ENCODE data around the gene ATP10D.

Gene ATP10D

GRCh38 chr4:47606482-47606881 is 121.4 kb downstream of the ATP10D start:
- Histone ChIP-seq H3K27me3 (no peaks in the 10 kb centered on the region), H3K27ac (no peak overlapping the region), H3K9ac (no peak overlapping the region), H4K20me1 (no peaks in the 10 kb centered on the region), H3K4me2 (no peak overlapping the region), H3K9me3 (replicated peaks in 1 of 11) (peaks cover 0 to 14% (median 0%) of the 10 kb centered on the region in 11 experiments; a peak in 9 of 22 replicates), H3K4me3 (no peak overlapping the region), H3K4me1 (no peaks in the 10 kb centered on the region), H3K36me3 (peaks cover 0 to 9% (median 0%) of the 10 kb centered on the region in 11 experiments; a peak in 3 of 22 replicates)
- no peak for TF ChIP-seq Cebpa-rat (IDR thresholded peaks at IDR 0.05)

DNA sequence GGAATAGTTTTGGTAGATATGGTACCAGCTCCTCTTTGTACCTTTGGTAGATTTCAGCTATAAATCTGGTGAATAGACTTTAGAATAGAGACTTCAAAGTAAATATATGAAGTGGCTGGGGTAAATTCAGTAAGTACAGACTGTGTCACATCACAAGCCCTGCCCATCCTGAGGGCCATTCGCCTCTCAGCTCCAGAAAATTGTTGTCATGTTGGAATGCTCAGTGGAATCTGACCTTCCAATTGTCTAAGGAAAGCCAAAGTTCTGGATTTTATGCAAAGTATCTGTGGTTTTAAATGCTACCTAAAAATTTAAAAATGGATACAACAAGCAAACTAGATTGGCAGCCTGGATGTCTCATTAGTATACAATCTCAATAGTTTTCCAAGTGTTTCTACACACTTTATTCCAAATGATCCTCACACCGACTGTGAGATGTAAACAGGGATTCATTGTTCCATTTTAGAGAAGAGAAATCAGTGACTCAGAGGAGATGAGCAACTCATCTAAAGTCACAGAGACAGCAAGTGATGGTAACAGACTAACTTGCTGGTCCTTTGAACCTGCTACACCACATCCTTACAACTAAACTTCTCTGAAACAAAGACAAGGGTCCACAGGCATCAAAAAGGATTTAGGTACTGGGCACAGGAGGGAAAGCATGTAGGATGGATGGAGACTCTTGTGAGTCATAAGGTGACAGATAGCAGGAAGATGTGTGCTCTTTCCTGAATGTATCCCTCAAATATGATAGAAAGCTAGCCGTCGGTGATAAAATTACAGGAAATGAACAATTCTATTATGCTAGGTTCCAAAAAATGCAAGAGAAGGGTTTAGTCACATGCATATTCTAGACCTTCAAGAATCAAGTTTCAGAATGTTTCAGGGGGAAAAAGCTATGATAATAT is 127.3 kb downstream of the ATP10D start:
- Histone ChIP-seq H3K27me3 (no peaks in the 10 kb centered on the region), H4K20me1 (no peaks in the 10 kb centered on the region), H3K9ac (no peak overlapping the region), H3K36me3 (no peaks in the 10 kb centered on the region), H3K4me2 (no peak overlapping the region), H3K4me1 (no peaks in the 10 kb centered on the region), H3K9me3 (replicated peaks in 1 of 11) (no peaks in the 10 kb centered on the region), H3K4me3 (no peak overlapping the region), H3K27ac (no peak overlapping the region)
- no peak for TF ChIP-seq Cebpa-rat (IDR thresholded peaks at IDR 0.05)

- TF ChIP-seq Cebpa-rat (IDR thresholded peaks at IDR 0.05) = no peak
- no peaks in the 10 kb centered on the region for H4K20me1 ChIP-seq
- no peaks in the 10 kb centered on the region for H3K27me3 ChIP-seq
- no peak overlapping the region for H3K9ac ChIP-seq
- H3K9me3 ChIP-seq (replicated peaks in 1 of 11) = no peaks in the 10 kb centered on the region
- H3K36me3 ChIP-seq = no peaks in the 10 kb centered on the region
- H3K4me2 ChIP-seq = no peak overlapping the region
- no peak overlapping the region for H3K4me3 ChIP-seq
- H3K4me1 ChIP-seq = no peaks in the 10 kb centered on the region
- no peak overlapping the region for H3K27ac ChIP-seq
Measured at GRCh38 chr4:47615385-47615784, 130.3 kb downstream of the ATP10D start.

DNA sequence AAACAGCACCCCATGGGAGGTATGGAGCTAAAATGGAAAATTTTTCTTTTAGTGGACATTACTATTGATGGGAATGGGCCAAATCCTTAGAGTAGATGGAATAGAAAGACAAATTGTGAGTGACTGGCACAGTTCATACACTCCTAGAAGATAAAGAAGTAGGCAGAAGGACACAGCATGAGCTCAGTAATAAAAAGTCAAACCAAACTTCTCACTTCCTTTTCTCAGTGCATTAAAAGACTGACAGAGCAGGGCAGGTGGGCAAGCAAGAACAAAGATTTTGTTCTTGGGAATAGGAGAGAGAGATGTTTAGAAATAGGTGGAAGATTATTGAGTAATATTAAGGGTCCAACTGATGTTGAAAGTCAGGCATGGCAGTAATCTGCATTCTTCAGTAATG is 132.5 kb downstream of the ATP10D start:
- Histone ChIP-seq H3K36me3 (no peaks in the 10 kb centered on the region), H3K9me3 (replicated peaks in 1 of 11) (peaks cover 0 to 1% (median 0%) of the 10 kb centered on the region in 11 experiments; a peak in 1 of 22 replicates), H3K27me3 (no peaks in the 10 kb centered on the region), H3K9ac (no peak overlapping the region), H4K20me1 (no peaks in the 10 kb centered on the region), H3K27ac (no peak overlapping the region), H3K4me1 (no peaks in the 10 kb centered on the region), H3K4me2 (no peak overlapping the region), H3K4me3 (no peak overlapping the region)
- TF ChIP-seq Cebpa-rat (IDR thresholded peaks at IDR 0.05) = no peak

DNA sequence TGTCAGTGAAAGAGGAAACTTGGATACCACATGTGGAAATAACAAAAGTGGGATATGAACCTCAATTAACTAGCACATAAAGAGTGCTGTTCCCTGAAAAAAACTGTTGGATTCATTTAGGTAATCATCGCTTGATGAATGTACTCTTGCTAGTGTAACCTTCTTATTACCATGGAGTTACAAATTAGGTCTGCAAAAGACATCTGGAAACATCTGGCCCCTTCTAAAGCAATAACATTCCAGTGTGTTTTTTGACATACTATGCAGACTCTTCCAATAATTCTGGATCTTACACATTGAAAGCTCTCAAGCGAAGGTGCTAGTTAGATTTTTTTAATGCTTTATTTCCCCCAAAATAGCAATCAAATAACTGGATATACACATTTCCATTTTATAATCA is 134.6 kb downstream of the ATP10D start:
- H3K36me3 ChIP-seq = no peaks in the 10 kb centered on the region
- no peaks in the 10 kb centered on the region for H3K27me3 ChIP-seq
- no peaks in the 10 kb centered on the region for H3K4me1 ChIP-seq
- H4K20me1 ChIP-seq = no peaks in the 10 kb centered on the region
- H3K4me2 ChIP-seq = no peak overlapping the region
- H3K4me3 ChIP-seq = no peak overlapping the region
- peaks cover 0 to 4% (median 0%) of the 10 kb centered on the region in 11 experiments; a peak in 1 of 22 replicates for H3K9me3 ChIP-seq (replicated peaks in 1 of 11)
- TF ChIP-seq Cebpa-rat (IDR thresholded peaks at IDR 0.05) = no peak
- H3K27ac ChIP-seq = no peak overlapping the region
- no peak overlapping the region for H3K9ac ChIP-seq

GRCh38 chr4:47621181-47621580 is 136.1 kb downstream of the ATP10D start:
- Histone ChIP-seq H3K4me1 (no peaks in the 10 kb centered on the region), H3K9me3 (replicated peaks in 1 of 11) (peaks cover 0 to 4% (median 0%) of the 10 kb centered on the region in 11 experiments; a peak in 1 of 22 replicates), H3K4me3 (no peak overlapping the region), H3K27ac (no peak overlapping the region), H3K9ac (no peak overlapping the region), H3K36me3 (no peaks in the 10 kb centered on the region), H4K20me1 (no peaks in the 10 kb centered on the region), H3K4me2 (no peak overlapping the region), H3K27me3 (no peaks in the 10 kb centered on the region)
- no peak for TF ChIP-seq Cebpa-rat (IDR thresholded peaks at IDR 0.05)

DNA sequence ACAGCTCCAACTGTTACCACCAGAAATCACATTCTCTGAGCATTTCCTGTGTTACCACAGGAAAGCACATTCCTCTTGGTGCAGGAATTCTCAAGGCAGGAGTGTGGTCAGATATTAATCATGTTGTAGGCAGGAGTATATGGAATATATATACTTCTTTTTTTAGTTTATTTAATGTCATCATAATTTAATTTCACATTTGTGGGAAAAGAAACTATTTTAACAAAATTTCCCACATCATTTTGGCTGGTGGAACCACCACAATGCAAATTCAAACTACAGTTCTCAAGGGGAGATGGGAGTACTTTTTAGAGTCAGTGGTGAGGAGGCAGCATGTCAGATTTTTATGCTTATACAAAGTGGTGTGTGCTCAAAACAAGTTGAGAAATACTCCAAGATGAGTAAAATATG is 139.0 kb downstream of the ATP10D start:
- Histone ChIP-seq H3K4me3 (no peak overlapping the region), H3K36me3 (no peaks in the 10 kb centered on the region), H3K4me1 (no peaks in the 10 kb centered on the region), H3K27me3 (no peaks in the 10 kb centered on the region), H3K9ac (no peak overlapping the region), H3K27ac (no peak overlapping the region), H3K9me3 (replicated peaks in 1 of 11) (peaks cover 0 to 4% (median 0%) of the 10 kb centered on the region in 11 experiments; a peak in 1 of 22 replicates), H3K4me2 (no peak overlapping the region), H4K20me1 (no peaks in the 10 kb centered on the region)
- no peak for TF ChIP-seq Cebpa-rat (IDR thresholded peaks at IDR 0.05)

GRCh38 chr4:47631161-47631560 is 146.1 kb downstream of the ATP10D start:
- no peak overlapping the region for H3K9ac ChIP-seq
- H4K20me1 ChIP-seq = no peaks in the 10 kb centered on the region
- no peak for TF ChIP-seq Cebpa-rat (IDR thresholded peaks at IDR 0.05)
- H3K9me3 ChIP-seq (replicated peaks in 1 of 11) = peaks cover 0 to 1% (median 0%) of the 10 kb centered on the region in 11 experiments; a peak in 3 of 22 replicates
- H3K4me2 ChIP-seq = no peak overlapping the region
- H3K36me3 ChIP-seq = no peaks in the 10 kb centered on the region
- no peaks in the 10 kb centered on the region for H3K4me1 ChIP-seq
- no peaks in the 10 kb centered on the region for H3K27me3 ChIP-seq
- H3K4me3 ChIP-seq = no peak overlapping the region
- no peak overlapping the region for H3K27ac ChIP-seq

- Histone ChIP-seq H3K27me3 (no peaks in the 10 kb centered on the region), H4K20me1 (no peaks in the 10 kb centered on the region), H3K4me3 (no peak overlapping the region), H3K4me2 (peak overlapping the region; percentile 11 to 63 (median 31); a peak in 19 of 22 replicates), H3K9ac (no peak overlapping the region), H3K4me1 (peaks cover 6 to 34% (median 8%) of the 10 kb centered on the region in 10 experiments; a peak in 18 of 20 replicates), H3K9me3 (replicated peaks in 1 of 11) (peaks cover 16 to 21% (median 19%) of the 10 kb centered on the region in 11 experiments), H3K36me3 (no peaks in the 10 kb centered on the region), H3K27ac (peak overlapping the region in 1 of 11 experiments; percentile 46; a peak in 1 of 22 replicates)
- no peak for TF ChIP-seq Cebpa-rat (IDR thresholded peaks at IDR 0.05)
Measured at GRCh38 chr4:47639531-47639930, 154.5 kb downstream of the ATP10D start.
